Bone marrow (tissue), 2 donors: ENCODE data around the gene TPD52L1.
"Not testable (repeated sequence)": the region's sequence is repeated elsewhere in the genome, so short reads cannot be mapped to it uniquely, and the experiment has no call there.

Source experiments
- DNase-seq, 2 donors: peaks; one replicate each; lab custom pipeline; 2025; lab: John Stamatoyannopoulos, UW

TPD52L1 gene

GRCh38 chr6:125142618-125143017 is 11.0 kb upstream of the TPD52L1 start:
- no peak for DNase-seq

DNA sequence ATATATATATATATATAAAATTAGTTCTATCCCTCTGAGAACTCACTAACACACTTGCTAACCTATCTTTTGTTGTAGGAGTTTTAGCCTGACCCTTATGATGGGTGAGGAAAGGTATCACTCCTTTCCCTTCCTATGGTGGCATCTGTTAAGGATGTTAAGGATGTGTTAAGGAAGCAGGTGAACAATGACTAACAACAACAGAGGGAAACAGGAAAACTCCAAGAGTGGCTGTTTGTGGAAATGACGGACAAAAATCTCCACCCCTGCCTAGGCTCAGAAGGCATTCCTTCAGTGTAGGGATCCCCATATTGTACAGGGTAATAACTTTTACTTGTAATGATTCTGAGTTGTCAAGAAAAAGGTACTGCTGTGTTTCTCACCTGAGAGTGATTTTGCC is 8.8 kb upstream of the TPD52L1 start:
- DNase-seq, result no peak

DNA sequence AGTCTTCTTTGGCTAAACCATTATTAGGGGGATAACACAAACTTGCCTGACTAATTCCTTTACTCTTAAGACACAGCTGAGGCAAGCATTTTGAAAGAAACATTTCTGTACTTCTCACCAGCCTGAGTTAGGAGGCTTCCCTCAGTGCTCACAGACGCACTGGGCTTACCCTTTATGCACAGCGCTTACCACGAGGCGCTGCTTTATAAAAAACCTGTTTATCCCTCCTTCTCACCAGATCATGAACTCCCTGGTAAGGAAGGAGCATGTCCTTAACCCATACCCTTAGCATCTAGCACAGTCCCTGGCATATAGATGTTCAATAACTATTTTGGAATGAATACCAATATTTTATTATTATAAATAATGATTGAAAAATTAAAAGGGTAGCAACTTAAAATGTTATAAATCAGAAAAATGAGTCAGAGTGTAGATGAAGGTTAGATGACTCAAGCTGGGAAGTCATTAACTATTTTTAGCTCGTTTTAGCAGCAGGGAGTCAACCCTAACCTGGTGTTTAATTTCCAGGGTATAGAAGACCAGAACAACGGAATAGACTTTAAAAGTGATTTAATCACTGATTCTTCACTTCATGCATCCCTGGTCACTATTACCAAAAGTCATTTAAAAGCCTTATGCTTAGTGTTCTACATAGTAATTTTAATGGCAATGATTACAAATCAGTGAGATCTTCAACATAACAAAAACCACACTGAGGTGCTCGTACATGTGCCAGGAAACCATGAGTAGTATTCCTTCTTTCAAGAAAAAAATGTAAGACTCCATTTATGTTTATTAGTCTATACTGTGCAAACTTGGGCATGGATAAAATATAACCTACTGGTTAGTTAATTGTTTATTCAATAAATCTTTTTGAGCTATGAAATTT is 4.1 kb upstream of the TPD52L1 start:
- no peak for DNase-seq

DNA sequence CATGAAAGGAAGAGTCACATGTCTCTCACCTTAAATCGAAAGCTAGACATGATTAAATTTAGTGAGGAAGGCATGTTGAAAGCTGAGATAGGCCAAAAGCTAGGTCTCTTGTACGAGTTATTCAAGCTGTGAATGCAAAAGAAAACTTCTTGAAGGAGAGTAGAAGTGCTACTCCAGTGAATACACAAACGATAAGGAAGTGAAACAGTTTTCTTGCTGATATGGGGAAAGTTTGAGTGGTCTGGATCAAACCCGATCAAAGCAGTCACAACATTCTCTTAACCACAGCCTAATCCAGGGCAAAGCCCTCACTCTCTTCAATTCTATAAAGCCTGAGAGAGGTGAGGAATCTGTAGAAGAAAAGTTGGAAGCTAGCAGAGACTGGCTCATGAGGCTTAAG is 1.9 kb upstream of the TPD52L1 start:
- DNase-seq, result no peak

- no peak for DNase-seq
Observed at GRCh38 chr6:125154118-125154760, 666 bp downstream of the TPD52L1 start.

GRCh38 chr6:125154761-125155135 is 1.2 kb downstream of the TPD52L1 start:
- no peak for DNase-seq

DNA sequence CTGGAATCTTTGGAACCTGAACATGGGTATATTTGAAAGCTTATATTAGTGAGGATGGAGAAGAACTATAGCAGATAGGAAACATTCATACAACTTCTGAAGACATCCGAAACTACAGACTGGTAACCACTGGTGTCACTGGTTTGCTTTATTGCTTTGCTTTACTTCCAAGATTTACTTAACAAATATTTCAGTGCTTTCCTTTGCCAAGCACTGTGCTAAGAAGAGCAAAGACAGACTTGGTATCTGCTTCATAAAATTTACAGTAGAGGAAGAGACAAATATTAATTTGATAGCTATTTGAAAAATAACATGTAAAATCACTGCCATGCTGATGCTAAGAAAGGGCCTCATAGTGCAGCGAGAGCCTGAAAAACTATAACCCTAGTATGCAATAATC is 1.8 kb downstream of the TPD52L1 start:
- no peak for DNase-seq

GRCh38 chr6:125156496-125156895 is 2.9 kb downstream of the TPD52L1 start:
- DNase-seq, result no peak

DNA sequence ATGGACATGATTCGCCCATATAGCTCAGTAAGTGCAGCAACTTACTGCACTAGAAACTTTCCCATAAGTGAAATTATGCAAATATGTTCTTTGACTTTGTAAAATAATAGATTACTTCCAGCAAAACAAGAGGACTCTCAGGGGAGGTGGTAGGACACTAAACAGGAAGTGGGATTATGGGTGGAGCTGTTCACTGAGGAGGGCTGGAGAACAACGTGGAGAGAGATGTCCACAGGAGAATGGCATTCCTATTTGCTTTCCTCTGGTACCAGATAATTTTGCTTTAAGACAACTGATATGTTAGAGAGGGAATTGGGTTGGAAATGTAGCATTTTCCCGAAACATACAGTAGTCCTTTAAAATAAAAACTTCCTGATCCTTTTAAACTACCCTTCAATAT is 3.7 kb downstream of the TPD52L1 start:
- no peak for DNase-seq

DNA sequence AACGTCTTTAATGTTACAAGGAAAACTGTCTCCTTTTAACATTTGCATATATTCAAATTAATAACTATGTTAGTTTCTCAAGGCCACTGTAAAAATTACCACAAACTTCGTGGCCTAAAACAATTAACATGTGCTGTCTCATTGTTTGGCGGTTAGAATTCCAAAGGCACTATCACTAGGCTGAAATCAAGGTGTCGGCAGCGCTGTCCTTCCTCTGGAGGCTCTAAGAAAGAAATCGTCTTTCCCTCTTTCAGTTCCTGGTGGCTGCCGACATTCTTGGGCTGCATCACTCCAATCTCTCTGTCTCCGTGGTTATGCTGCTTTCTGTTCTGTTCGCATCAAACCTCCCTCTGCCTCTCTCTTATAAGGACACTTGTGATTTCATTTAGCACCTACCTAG is 4.2 kb downstream of the TPD52L1 start:
- no peak for DNase-seq

- not testable (repeated sequence) for DNase-seq
Observed at GRCh38 chr6:125163339-125163738, 9.8 kb downstream of the TPD52L1 start.

- no peak for DNase-seq
Observed at GRCh38 chr6:125163811-125164210, 10.2 kb downstream of the TPD52L1 start.

GRCh38 chr6:125164696-125165095 is 11.1 kb downstream of the TPD52L1 start:
- no peak for DNase-seq

DNA sequence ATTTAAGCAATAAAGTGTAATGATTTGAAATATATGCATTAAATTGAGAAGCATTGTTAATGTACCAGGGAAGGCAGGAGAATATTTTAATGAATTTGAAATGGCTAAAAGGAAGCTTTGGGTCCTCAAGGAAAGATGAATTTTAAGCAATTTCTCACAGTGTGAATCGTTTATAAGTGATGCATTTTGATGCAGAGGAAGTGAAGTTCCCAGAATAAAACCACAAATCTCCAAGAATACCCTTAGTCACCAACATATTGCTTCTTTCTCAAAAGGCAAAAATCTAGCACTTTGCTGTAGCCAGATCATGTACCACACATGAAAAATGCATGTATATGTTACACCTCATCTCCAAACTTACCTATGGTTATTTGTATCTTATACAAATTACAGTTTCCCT is 11.7 kb downstream of the TPD52L1 start:
- DNase-seq, result no peak

DNA sequence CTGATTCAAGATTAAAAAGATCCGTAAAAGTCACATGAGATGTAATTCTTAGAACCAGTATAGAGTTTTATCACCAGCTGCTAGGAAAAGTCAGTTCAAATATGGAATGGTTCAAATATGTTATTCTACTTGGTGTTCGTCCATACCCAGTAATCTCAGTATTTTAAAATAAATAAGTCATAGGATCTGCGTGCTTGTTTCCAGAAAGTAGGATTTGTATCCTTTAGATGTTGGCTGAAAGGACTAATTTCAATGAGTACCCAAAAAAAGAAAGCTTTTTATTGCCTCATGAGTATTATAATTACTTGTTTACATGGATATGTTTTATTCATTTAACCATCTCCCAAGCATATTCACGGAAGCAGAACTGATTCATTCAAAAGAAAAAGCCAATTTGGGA is 12.2 kb downstream of the TPD52L1 start:
- DNase-seq, result no peak

DNA sequence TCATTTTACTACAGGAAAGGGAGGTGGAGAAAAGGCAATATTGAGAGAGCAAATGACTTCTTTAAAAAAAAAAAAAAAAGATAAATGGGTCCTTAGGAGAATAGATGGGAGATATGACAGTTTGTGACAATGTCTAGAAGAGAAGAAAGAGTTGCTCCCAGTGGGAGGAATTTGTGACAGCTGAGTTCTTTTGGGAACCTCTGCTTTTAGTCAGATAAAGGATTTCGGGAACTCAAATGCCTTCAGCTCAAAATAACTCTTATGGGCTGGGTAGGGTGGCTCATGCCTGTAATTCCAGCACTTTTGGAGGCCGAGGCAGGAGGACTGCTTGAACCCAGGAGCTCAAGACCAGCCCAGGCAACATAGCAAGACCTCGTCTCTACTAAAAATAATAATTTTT is 13.1 kb downstream of the TPD52L1 start:
- DNase-seq, result no peak

DNA sequence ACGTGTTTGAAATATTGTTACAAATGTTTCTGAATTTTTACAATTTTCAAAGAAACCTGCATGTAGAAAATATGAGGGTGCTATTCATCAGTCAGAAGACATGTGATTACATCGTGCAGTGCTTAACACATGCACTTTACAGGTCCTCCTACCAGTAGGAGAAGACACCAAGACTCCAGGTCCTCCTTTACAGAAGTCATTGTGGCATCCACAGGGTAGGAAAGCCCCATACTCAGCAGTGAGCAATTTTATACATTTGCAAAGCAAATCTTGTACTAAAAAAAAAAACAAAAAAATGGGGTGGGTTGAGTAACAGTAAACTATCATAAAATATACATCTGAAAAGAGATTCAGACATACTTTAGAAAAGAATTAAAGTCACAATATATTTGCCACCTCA is 14.0 kb downstream of the TPD52L1 start:
- DNase-seq, result no peak

DNA sequence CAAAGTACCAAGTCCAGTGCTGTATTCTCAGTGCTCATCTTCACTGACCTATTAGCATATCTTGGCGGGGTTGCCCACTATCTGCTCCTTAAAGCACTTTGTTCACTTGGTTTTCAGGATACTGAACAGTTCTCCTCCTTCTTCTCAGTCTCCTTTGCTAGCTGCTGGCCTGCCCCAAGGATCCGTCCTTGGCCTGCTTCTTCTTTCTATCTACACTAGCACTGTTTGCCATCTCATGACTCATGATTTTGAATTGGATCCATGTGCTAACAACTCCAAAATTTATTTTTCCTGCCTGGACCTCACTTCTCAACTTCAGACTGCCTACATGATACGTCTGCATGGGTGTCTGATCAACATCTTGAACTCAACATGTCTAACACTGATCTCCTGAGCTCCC is 15.5 kb downstream of the TPD52L1 start:
- no peak for DNase-seq

DNA sequence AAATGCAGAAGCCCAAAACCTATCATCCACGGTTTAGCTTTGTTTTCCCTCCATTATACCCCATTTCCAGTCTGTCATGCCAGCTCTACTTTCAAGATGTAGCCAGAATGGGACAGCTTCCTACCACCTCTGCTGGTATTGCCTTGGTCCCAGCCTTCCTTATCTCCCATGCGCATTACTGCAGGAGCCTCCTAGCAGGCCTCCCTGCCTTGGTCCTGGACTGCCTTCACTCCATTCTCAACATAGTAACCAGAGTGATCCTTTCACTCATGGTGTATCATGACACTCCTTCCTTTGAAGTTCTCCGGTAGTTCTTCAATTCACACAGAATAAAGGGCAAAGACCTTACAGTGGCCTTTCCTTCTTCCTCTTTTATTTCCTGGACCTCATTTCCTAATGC is 15.9 kb downstream of the TPD52L1 start:
- DNase-seq, result no peak

- DNase-seq, result no peak
Observed at GRCh38 chr6:125170376-125170775, 16.8 kb downstream of the TPD52L1 start.

DNA sequence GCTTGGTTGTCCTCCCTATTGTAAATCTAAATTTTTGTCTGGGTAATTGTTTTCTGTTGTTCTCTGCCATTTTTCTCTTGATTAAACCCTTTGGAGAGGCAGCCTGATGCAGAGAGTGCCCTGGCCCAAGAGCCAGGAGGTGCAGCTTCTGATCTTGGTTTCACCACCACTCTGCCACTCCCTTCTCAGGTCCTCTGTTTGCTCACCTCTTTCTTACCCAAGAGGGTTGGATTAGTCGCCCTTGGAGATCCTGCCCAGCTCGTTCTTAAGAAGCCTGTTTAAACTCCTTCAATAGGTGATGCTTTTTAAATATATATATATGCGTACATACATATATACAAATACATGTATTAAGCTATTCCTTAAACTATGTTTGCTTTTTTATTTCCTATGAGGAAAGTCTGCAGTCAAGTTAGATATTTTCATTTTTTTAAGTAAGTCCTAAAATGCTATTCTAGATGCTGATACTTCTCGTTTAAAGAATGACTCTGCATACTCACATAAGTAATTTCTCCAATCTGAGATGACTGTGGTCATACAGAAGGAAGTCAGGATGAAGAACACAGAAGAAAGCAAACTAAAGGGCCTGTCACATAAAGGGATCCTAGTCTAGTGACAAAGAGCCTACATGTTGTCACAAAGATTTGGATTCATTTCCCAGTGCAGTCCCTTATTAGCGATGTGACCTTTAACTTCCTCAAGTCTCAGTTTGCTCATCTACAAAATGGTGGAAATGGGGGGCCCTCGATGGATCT is 19.9 kb downstream of the TPD52L1 start:
- DNase-seq, result no peak

- no peak for DNase-seq
Observed at GRCh38 chr6:125174626-125175025, 21.1 kb downstream of the TPD52L1 start.

DNA sequence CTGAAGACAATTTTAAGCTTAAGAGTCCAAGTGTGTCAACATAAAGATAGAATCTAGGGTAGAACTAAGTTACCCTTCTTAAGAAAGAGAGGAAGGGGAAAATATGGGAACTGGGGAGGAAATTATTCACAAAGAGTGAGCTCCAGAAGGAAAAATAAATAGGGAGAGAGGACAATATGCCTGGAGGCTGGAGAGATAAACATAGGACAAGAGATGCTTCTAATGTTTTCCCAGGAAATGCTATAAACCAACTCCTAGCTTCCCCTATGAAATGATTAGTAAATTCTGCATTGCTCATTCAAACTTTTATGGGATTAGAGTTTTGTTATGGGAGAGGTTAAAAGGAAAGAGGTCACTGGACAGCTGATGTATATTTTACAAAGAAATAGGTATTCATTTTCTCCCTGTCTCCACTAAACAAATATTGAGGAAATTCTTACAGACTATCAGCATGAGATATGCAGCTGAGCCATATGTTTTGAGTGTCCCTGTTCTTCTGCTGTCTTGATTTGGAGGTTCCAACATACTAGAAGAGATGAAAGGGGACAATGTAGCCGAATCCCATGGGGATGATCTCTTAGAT is 22.0 kb downstream of the TPD52L1 start:
- no peak for DNase-seq
